Effector CD4-positive, alpha-beta T cell (primary cell): ENCODE results near the gene N4BP2L2.
A peak's percentile ranks its signal among the peaks of the same experiment; 100 is the strongest.
"Not testable (repeated sequence)": the region's sequence is repeated elsewhere in the genome, so short reads cannot be mapped to it uniquely, and the experiment has no call there.

ENCODE experiments used
- DNase-seq: peaks from one replicate; pipeline ENCODE4 v3.0.0-alpha.2; 2020
- total RNA-seq: gene quantifications from one replicate; lab custom pipeline; 2026; lab: John Stamatoyannopoulos, UW

N4BP2L2 gene
- total RNA-seq = 283 reads per million, percentile 95 among the genes with 10 or more reads in this experiment

DNA sequence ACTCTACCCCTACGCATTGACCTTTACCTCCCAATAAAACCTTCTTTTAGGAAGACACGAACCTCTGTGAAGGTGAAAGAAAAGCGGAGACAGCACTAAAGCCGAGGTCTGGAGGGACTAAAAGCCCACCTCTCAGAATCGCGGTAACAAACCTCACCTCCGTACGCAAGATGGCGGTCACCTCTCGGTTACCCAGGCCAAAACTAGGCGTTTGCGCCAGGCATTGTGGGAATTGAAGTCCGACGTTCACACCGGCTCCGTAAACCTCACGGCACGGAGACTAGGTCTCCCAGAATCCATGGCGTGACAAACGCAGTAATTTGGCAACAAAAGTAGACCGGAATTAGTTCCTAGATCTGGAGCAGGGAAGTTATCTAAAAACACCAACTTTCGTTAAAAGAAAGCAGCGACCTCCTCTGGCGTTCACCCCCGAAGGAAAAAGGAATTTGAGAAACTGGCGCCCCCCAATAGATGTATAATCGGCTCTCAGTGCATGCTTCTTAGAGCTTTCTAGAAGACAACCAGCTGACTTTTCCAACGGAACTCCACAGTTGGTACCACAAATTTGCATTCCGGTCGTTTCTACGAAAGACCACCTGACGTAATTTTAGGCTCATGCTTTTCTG, at the start of gene N4BP2L2:
N4BP2L2 (minus strand) TSS at position 175 of the 626 bp plus-strand sequence. CDS start 1,768 bp downstream, outside the sequence.
- DNase-seq = peak; percentile 92

- no peak for DNase-seq
Measured at GRCh38 chr13:32587811-32588170, 49.2 kb upstream of the N4BP2L2 start.

DNA sequence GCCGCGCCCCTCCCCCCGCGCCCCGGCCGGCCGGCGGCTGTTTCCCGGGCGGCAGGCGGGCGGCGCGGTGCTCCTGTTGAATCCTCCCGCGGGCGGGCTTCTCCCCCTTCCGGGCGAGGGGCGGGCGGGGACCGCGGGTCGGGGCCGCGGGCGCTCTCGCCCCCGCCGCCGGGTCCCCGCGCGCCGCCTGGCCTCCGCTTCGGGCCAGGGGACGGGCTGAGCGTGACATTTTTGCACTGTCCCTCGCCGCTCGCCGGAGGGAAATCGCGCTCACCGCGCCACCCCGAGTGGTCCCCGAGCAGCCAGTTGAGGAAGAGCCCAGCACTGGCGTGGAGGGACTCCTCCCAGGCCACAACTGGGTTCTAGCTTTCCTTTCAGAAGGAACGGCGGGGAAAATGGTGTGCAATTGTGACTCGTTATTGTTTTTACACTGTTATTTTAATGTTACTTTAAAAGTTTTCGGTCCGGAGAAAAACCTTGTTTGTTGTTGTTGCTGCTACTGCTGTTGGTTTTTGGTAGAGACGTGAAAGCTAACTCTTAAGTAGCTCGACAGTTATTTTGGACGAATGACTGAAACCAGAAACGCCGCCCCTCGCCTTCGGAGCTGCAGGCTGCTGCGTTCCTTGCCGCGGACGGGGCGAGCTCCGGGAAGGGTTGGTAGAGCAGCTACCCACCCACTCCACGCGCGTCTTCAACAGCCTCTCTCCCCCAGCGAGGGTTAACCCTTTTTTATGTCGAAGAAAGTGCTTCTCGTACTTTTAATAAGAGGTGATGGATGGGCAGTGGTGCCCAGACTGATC, 48.6 kb upstream of the N4BP2L2 start:
- peak; percentile 49 for DNase-seq

DNA sequence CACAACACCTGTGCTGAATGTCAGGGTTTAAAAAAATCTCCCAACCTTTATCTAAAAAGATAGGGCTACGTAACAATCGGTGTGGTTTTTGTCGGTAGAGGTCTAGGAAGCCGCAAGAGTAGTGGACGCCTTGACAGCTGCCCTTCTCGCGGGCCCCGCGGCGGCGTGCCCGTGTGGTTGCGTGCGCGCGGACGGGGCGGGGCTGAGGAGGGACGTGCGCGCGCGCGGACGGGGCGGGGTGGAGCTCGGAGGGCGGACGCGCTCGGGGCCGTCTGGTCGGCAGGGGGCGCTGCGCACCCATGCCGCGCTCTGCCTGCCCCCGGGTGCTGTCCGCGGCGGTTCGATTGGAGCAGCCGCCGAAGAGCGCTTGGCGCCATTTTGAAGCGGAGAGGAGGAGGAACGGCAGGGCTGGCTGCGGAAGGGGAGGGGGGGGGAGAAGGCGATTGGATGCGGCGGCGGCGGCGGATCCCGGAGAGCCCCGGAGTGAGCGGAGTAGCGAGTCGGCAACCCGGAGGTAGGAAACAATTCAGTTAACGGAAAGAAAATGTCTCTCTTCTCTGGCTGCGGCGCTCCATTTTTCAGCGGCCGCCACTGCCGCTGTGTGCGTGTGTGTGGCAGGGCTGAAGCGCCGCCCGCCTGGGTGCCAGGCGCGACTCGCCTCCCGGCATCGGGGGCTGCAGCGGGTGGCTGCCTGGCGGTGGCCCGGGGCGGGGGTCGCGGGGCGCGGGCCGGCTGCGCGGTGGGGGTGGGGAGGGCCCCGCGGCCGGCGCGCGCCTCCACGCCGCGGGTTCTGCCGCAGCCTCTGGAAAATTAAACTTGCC, 47.7 kb upstream of the N4BP2L2 start, which contains the start of gene PDS5B:
PDS5B (plus strand) TSS at position 373 of the 821 bp plus-strand sequence. CDS start 62,321 bp downstream, outside the sequence.
- peak; percentile 94 for DNase-seq

GRCh38 chr13:32585550-32586079, 47.0 kb upstream of the N4BP2L2 start:
- DNase-seq = no peak

DNA sequence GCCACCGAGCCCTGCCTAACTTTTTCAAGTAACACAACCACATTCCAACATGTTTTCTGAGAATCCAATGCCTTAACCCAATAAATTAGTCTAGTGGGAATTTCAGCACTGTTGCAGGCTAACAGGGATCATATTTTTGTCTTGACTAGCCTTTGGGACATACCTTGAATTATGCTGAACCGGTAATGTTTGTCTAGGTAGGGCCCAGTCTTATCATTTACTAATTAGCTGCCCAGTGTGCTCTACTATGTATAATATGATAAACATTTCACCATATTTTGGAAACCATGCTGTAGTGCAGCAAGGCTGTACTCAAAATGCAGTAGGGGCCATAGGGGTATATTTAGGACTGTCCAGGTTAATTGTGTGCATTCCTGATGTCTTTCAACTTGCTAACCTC, 44.4 kb upstream of the N4BP2L2 start:
- no peak for DNase-seq

DNA sequence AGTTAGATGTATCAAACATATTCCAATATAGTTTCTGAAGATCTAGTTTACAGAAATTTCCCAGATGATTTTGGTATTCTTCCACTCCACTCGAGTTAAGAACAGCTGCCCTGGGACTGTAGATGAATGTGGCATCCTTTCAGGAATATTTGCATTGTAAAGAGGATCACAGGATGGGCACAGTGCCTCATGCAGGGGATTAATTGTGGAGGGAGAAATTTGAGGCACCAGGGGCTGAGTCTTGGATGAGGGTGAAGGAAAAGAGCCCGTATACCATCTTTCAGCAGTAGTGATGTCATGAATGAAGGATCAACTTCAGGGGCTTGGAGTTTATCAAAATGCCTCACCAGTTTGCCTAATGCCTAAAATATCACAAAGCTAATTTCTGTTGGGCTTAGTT, 43.7 kb upstream of the N4BP2L2 start:
- DNase-seq = no peak

DNA sequence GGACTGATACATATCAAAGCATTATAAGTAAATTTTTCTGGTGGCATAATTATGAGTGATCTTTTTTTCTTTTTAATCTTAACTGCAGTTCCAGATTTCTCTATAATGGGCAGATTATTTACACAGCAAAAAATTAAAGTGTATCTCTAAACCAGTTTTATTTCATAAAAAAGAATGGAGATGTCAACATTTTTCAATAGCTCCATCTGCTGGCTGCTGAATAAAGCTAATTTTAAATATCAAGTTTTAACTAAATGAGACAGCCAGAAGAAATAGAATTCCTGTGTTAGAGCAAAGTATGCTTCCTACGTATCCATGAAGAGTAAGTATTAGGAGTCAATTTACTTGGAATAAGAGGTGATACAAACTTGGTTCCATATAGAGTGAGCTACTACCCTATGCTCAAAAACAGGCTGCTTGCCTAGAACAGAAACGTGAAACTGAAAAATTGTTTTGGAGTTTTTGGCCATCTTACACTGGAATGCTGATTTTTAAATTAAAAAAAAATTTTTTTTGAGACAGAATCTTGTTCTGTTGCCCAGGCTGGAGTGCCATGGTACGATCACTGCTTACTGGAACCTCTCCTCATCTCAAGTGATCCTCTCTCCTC, 42.7 kb upstream of the N4BP2L2 start:
- DNase-seq = no peak

GRCh38 chr13:32577032-32577431, 38.4 kb upstream of the N4BP2L2 start:
- no peak for DNase-seq

DNA sequence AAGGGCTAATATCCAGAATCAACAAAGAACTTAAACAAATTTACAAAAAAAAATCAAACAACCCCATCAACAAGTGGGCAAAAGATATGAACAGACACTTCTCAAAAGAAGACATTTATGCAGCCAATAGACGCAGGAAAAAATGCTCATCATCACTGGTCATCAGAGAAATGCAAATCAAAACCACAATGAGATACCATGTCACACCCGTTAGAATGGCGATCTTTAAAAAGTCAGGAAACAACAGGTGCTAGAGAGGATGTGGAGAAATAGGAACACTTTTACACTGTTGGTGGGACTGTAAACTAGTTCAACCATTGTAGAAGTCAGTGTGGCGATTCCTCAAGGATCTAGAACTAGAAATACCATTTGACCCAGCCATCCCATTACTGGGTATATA, 37.1 kb upstream of the N4BP2L2 start:
- DNase-seq = not testable (repeated sequence)

DNA sequence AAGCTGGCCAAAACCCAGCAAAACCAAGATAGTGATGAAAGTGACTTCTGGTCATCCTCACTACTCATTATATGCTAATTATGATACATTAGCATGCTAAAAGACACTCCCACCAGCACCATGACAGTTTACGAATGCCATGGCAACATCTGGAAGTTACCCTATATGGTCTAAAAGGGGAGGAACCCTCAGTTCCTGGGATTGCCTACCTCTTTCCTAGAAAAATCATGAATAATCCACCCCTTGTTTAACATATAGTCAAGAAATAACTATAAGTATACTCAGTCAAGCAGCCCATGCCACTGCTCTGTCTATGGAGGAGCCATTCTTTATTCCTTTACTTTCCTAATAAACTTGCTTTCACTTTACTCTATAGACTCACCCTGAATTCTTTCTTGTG, 22.2 kb upstream of the N4BP2L2 start:
- DNase-seq = not testable (repeated sequence)

GRCh38 chr13:32555613-32556012, 17.0 kb upstream of the N4BP2L2 start:
- no peak for DNase-seq

DNA sequence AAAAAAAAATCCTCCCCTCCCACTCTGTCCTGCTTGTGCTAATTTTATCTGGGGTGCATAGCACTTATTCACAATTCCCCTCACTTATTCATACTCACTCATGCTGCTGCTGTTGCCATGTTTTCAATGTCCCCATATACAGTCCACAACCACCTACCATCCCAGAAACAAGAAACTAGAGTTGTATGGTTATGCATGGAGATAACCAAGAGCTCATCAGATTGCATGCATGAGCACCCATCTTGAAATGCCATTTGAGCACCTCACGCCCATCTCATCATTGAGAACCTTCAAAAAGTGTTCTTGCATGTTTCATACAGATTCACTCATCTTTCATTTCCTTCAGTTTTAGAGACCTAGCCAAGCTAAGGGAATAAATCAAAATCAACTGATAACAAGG, 15.1 kb upstream of the N4BP2L2 start:
- no peak for DNase-seq

DNA sequence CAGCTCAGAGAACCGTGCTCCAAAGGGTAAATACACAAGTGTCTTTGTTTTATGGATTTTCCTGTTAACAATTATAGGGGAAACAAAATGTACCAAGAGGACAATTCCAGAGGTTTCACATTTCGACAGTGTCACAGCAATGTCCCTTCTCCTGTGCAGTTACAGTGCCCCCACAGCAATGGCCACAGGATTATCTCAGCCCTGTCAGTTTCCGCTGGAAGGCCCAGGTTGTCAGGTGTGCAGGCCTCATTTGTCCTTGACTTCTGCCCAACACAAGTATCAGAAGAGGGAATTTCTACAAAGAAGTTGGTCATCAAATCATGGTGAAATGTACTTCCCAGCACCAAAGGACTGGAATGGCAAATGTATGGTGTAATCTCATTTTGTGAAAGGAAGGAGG, 11.2 kb upstream of the N4BP2L2 start:
- DNase-seq = no peak

DNA sequence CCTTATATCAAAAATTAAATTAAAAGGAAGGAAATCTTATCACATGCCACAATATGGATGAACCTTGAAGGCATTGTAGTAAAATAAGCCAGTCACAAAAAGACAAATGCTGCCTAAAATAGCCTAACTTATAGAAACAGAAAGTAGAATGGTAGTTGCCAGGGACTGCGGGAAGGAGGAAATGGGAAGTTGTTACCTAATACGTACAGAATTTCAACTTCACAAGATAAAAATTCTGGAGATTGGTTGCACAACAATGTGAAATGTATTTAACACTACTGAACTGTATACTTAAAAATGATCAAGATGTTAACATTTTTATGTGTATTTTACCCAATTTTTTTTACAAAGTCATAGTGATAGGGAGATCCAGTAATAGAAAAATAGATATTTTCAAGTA, 10.2 kb upstream of the N4BP2L2 start:
- no peak for DNase-seq

DNA sequence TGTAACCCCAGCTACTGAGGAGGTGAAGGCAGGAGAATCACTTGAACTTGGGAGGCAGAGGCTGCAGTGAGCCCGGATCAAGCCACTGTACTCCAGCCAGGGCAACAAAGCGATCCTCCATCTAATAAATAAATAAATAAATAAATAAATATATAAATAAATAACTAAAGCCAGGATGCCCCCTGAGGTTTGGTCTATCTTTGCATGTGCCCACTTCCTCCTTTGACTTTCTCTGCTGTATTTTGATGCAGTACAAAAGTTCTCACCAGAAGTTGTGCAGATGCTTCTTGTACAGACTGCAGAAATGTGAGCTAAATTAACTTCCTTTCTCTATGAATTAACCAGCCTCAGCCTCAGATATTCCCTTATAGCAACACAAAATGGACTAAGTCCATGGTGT, 6.5 kb upstream of the N4BP2L2 start:
- no peak for DNase-seq

GRCh38 chr13:32542221-32542620, 3.6 kb upstream of the N4BP2L2 start:
- no peak for DNase-seq

GRCh38 chr13:32538143-32538620, 413 bp downstream of the N4BP2L2 start:
- no peak for DNase-seq

DNA sequence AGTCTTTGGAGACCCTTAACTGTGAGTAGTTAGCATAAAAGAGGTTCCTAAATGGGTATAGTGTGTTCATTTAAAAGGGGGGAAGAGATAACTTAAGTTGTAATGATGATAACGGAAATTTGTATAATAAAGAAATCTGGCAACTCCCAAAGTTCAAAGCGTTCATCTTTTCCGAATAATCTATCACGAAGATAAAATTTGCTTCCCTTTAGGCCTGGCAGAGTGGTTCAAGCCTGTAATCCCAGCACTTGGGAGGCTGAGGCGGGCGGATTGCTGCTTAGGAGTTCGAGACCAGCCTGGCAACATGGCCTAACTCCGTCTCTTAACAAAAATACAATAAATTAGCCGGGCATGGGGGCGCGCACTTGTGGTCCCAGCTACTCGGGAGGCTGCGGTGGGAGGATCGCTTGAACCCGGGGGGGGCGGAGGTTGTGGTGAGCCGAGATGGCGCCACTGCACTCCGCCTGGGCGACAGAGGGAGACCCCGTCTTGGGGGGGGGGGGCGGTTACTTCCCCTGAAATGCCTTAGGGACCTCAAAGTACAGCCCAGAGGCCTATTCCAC, 934 bp downstream of the N4BP2L2 start:
- DNase-seq = peak; percentile 11

GRCh38 chr13:32535748-32536147, 2.8 kb downstream of the N4BP2L2 start:
- DNase-seq = no peak

- DNase-seq = no peak
Measured at GRCh38 chr13:32535115-32535514, 3.5 kb downstream of the N4BP2L2 start.

DNA sequence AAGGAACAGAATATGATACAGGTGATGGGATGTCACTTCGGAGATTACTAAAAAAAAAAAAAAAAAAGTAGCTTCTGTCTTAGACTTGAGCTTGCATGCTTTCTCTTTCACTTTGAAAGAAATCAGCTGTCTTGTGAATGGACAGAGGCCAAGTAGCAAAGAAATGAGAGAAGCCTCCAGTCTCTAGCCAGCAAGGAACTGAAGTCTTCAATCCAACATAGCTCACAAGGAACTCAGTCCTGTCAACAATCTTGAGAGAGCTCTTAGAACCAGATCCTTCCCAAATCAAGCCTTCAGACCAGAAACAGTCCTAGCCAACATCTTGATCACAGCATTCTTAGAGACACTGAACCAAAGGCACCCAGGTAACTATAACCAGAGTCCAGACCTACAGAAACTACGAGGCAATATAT, 7.7 kb downstream of the N4BP2L2 start:
- no peak for DNase-seq
